Thoracic aorta (tissue), 2 donors: Measurements from ENCODE around the gene SEPTIN1. TPM values are rescaled to one million over a fixed set of nuclear protein-coding genes. Genes with fewer than 3 reads are reported as not detected.
A peak's percentile ranks its signal among the peaks of the same experiment; 100 is the strongest.

Source experiments
- ATAC-seq: fragments of 150-250 bp; one replicate; pipeline ENCODE4 v1.8.0; 2017; ENCODE audit warnings: low read depth; ENCODE audit not compliant: insufficient number of reproducible peaks, low FRiP score
- DNase-seq: peaks from one replicate; pipeline ENCODE4 v3.0.0-alpha.2; 2020; ENCODE audit warnings: low spot score
- H3K27ac ChIP-seq, 2 donors: fragments of 200-600 bp; sonication (generic); 1 replicate in 1 of 2; 2 replicates in 1 of 2; pipeline ENCODE4 v1.5.1; 2016; ENCODE audit warnings: mild to moderate bottlenecking in 2 of 2, moderate library complexity in 2 of 2
- H3K27me3 ChIP-seq: fragments of 200-600 bp; sonication (generic); replicated peaks from 2 replicates; pipeline ENCODE4 v1.6.0; 2016; ENCODE audit warnings: mild to moderate bottlenecking; ENCODE audit not compliant: insufficient read depth
- H3K36me3 ChIP-seq: fragments of 200-600 bp; sonication (generic); one replicate; pipeline ENCODE4 v1.5.1; 2016
- H3K4me1 ChIP-seq, 2 donors: fragments of 200-600 bp; sonication (generic); 1 replicate in 1 of 2; 2 replicates in 1 of 2; pipeline versions ENCODE4 v1.5.1 to v1.6.0; 2016; ENCODE audit warnings: low read depth in 2 of 2, mild to moderate bottlenecking in 1 of 2; ENCODE audit not compliant: control insufficient read depth in 1 of 2
- H3K4me3 ChIP-seq: fragments of 200-600 bp; sonication (generic); 2 replicates; pipeline ENCODE4 v1.5.1; 2016; ENCODE audit warnings: mild to moderate bottlenecking
- H3K9me3 ChIP-seq: fragments of 200-600 bp; sonication (generic); 2 replicates; pipeline ENCODE4 v1.5.1; 2016
- CTCF ChIP-seq: fragments of 200-600 bp; sonication (generic); IDR thresholded peaks from one replicate; pipeline ENCODE4 v1.5.1; 2019; ENCODE audit warnings: antibody characterized with exemption
- total RNA-seq, 2 donors: library from RNA; depleted of rRNA; stranded (reverse); fragments of >200 nt; gene quantifications; one replicate each; pipeline versions ENCODE4 v1.1.0 to v1.2.3, GENCODE V29; 2016

Gene SEPTIN1
- total RNA-seq, 2 donors from 2014 or later: 3.0 to 4.2 TPM

GRCh38 chr16:30383521-30383920, 1.2 kb upstream of the SEPTIN1 start:
- H3K4me3 ChIP-seq: no peak overlapping the region

DNA sequence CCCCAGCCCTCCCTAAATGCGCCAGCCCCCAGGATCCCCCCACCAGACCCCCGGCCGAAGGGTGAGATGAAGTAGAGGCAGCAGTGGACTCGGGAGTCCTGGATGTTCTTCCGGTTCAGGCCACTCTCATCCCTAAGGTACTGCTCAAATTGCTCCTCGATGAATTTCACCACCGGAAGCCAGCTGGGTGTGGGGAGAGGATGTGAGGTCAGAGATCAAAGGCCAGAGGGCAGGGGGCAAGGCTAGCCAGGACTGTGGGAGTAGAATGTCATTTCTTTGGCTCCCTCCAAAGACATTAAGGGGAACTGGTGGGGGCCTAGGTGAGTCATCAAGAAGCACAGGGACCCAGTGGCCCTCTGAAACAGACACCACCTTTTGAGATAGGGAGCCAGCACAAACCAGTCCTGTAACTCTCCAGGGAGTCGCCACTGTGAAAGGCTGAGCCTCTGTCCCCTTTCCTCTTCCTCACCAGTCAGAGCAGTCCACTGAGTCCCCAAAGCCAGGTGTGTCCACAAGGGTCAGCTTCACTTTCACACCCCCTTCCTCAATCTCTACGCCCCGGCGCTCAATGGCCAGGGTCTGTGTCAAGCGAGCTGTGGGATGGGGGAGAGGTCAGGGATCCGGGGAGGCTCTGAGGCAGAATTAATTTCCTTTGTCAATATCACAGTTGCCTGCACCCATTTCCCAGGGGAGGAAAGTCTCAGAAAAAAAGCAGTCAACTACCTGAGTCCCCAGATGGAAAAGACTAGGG, 895 bp downstream of the SEPTIN1 start:
- no peak for TF ChIP-seq CTCF
- H3K36me3 ChIP-seq: no peaks in the 10 kb centered on the region
- H3K27me3 ChIP-seq: no peaks in the 10 kb centered on the region
- no peak overlapping the region for H3K4me3 ChIP-seq
- H3K4me1 ChIP-seq: peaks cover 7 to 19% of the 10 kb centered on the region in 2 donors
- ATAC-seq (no peak), DNase-seq (no peak)
- no peak overlapping the region for H3K27ac ChIP-seq
- no peaks in the 10 kb centered on the region for H3K9me3 ChIP-seq

More at GRCh38 chr16:30383521-30383920, 1.2 kb upstream of the SEPTIN1 start:
- Histone ChIP-seq H3K27me3 (no peaks in the 10 kb centered on the region), H3K4me1 (peaks cover 5 to 10% of the 10 kb centered on the region in 2 donors), H3K36me3 (no peaks in the 10 kb centered on the region), H3K9me3 (no peaks in the 10 kb centered on the region), H3K27ac (no peak overlapping the region)
- no peak for TF ChIP-seq CTCF
- DNase-seq (no peak), ATAC-seq (no peak)

GRCh38 chr16:30380803-30381208, 1.6 kb downstream of the SEPTIN1 start:
- H3K36me3 ChIP-seq: no peaks in the 10 kb centered on the region
- no peak for DNase-seq
- no peak for TF ChIP-seq CTCF
- H3K27ac ChIP-seq: no peak overlapping the region
- H3K4me3 ChIP-seq: no peak overlapping the region
- ATAC-seq: no peak
- H3K9me3 ChIP-seq: no peaks in the 10 kb centered on the region
- peaks cover 7 to 19% of the 10 kb centered on the region in 2 donors for H3K4me1 ChIP-seq
- no peaks in the 10 kb centered on the region for H3K27me3 ChIP-seq

DNA sequence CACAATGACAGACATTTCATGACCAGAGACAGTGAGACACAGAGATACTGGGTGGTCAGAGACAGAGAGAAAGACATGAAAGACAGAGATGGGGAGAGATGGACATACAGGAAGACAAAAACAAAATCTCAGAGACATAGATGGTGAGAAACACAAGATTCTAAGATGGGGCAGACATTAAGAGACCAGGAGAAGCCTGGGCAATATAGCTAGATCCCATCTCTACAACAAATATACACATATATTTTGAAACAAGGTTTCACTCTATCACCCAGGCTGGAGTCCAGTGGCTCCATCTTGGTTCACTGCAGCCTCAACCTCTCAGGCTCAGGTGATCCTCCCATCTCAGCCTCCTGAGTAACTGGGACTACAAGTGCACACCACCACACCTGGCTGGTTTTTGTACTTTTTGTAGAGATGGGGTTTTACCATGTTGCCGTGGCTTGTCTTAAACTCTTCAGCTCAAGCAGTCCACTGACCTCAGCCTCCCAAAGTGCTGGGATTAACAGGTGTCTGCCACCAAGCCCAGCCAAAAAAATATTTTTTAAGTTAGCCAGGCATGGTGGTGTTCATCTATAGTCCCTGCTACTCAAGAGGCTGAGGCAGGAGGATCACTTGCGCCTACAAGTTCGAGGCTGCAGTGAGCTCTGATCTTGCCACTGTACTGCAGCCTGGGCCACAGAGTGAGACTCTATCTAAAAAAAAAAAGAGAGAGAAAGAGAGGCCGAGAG, 2.1 kb downstream of the SEPTIN1 start:
- no peak for TF ChIP-seq CTCF
- no peak overlapping the region for H3K4me3 ChIP-seq
- H3K27ac ChIP-seq: no peak overlapping the region
- peaks cover 7 to 19% of the 10 kb centered on the region in 2 donors for H3K4me1 ChIP-seq
- H3K36me3 ChIP-seq: no peaks in the 10 kb centered on the region
- H3K9me3 ChIP-seq: no peaks in the 10 kb centered on the region
- H3K27me3 ChIP-seq: no peaks in the 10 kb centered on the region
- ATAC-seq (no peak), DNase-seq (no peak)

- H3K36me3 ChIP-seq: no peaks in the 10 kb centered on the region
- TF ChIP-seq CTCF: peak; percentile 12
- H3K27me3 ChIP-seq: no peaks in the 10 kb centered on the region
- ATAC-seq: no peak
- peaks cover 7 to 19% of the 10 kb centered on the region in 2 donors for H3K4me1 ChIP-seq
- H3K27ac ChIP-seq: peak overlapping the region; percentile 55 to 100
- H3K4me3 ChIP-seq: peak overlapping the region; percentile 96
- no peaks in the 10 kb centered on the region for H3K9me3 ChIP-seq
- DNase-seq: no peak
These were observed 3.1 kb downstream of the SEPTIN1 start for GRCh38 chr16:30379158-30379783.
